Stomach smooth muscle (tissue), 2 donors: ENCODE measurements around the gene FOXK1.

ENCODE experiments used
- H3K27ac ChIP-seq: one replicate; pipeline ENCODE4 v1.7.0; 2013; ENCODE audit warnings: mild to moderate bottlenecking, low read length, inconsistent platforms
- H3K27me3 ChIP-seq, 2 donors: one replicate each; pipeline ENCODE4 v1.7.0; 2013; ENCODE audit warnings: low read length in 2 of 2; ENCODE audit not compliant: insufficient read depth in 2 of 2, control insufficient read depth in 1 of 2
- H3K36me3 ChIP-seq, 2 donors: one replicate each; pipeline ENCODE4 v1.7.0; 2013; ENCODE audit warnings: low read length in 2 of 2; ENCODE audit not compliant: control insufficient read depth in 2 of 2, insufficient read depth in 2 of 2
- H3K4me1 ChIP-seq: one replicate; pipeline ENCODE4 v1.7.0; 2013; ENCODE audit warnings: low read length; ENCODE audit not compliant: control insufficient read depth, insufficient read depth
- H3K4me3 ChIP-seq, 2 donors: one replicate each; pipeline ENCODE4 v1.7.0; 2013; ENCODE audit warnings: low read length in 2 of 2
- H3K9ac ChIP-seq, 2 donors: one replicate each; pipeline ENCODE4 v1.7.0; 2013; ENCODE audit warnings: low read length in 2 of 2, mild to moderate bottlenecking in 1 of 2
- H3K9me3 ChIP-seq, 2 donors: one replicate each; pipeline ENCODE4 v1.7.0; 2013; ENCODE audit warnings: low read length in 2 of 2; ENCODE audit not compliant: control insufficient read depth in 2 of 2
- donor health status: healthy.
- donor health status: Pancreatic carcinoma.

The FOXK1 gene

DNA sequence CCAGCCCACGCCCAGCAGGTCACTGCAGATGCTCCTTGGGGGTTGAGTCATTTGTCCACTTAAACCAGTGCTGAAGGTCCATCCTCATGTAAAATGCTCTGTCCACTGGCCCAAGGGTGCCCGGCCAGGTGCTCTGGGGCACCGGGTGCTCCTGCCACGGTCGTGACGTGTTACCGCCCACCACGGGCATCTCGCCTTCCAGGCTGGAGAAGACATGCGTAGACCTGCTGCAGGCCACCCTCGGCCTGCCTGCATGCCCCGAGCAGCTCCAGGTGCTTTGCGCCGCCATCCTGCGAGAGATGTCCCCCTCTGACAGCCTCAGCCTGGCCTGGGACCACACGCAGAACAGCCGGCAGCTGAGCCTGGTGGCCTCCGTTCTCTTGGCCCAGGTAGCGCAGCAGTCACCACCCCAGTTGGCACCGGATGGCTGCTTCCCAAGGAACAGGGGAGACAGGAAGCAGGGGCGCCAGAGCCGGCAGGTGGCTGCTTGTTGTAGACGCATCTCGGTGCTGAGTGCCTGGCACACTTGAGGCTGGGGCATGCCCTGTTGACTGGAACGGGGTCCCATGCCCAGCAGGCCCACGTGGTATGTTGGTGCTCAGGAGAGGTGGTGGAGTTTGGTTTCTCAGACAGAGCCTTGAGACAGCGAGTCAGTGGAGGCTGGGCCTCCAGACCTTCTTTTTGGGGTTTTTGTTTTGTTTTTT is 99.4 kb downstream of the FOXK1 start:
- no peak overlapping the region for H3K27ac ChIP-seq
- peaks cover 10% of the 10 kb centered on the region for H3K4me1 ChIP-seq
- no peaks in the 10 kb centered on the region for H3K9me3 ChIP-seq
- H3K36me3 ChIP-seq = peaks cover 18 to 30% of the 10 kb centered on the region in 2 donors
- no peaks in the 10 kb centered on the region for H3K27me3 ChIP-seq
- no peak overlapping the region for H3K4me3 ChIP-seq
- no peak overlapping the region for H3K9ac ChIP-seq

DNA sequence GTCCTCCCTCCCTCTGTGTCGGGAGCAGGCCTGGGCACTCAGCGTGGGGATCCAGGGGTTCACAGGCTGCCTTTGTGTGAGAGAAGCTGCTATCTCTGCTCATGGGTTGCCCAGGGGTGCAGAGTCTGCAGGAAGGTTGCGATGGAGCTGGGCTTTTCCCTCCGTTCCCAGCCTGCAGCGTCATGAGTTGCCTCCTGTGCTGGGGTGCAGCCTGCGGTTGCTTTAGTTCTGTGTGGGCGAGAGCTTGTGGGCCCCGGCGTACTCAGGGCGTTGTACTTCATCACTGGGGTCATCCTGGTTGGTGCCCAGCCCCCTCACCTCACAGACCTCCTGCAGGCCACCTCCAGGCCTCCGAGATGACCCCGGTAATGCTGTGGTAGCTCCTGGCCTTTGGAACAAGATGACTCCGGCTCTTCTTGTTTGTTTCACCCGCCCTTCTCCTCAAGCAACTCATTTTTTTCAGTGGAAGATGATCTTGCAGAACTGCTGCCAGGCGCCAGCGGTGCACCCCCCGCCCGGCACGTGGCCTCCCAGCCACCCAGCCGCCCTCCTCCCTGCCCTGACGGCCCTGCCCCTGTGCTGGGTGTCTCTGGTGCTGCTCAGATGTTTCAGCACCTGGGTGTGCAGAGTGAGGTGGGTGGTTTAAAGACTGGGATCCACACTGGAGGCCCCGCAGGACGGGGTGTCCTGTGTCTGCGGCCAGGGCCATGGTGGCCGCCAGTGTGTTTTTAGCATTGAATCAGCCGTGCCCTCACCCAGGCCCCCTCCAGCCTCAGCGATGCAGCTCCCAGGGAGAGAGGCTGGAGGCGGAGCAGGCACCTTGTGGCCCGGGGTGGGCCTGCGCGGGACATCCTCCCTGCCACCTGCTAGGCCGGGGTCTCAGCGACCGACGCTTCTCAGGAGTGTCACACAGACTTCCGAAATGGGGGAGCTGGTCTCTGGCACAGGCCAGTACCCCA is 100.5 kb downstream of the FOXK1 start:
- Histone ChIP-seq H3K27ac (no peak overlapping the region), H3K4me3 (no peak overlapping the region), H3K27me3 (no peaks in the 10 kb centered on the region), H3K36me3 (peaks cover 26 to 35% of the 10 kb centered on the region in 2 donors), H3K4me1 (peaks cover 7% of the 10 kb centered on the region), H3K9ac (no peak overlapping the region), H3K9me3 (no peaks in the 10 kb centered on the region)

DNA sequence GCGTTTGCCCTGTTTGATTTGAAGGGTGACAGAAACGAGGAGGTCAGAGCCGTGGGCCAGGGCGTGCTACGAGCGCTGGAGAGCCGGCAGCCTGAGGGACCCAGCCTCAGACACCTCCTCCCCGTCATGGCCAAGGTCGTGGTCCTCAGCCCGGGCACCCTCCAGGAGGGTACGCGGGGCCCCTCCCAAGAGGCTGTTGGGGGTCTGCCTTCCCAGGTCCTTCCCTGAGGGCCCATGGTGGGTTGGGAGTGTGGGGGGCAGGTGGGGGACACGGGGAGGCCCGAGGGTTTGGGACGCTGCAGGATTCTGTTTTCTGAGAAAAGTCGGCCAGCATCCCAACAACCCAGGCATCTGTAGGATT is 101.2 kb downstream of the FOXK1 start:
- no peaks in the 10 kb centered on the region for H3K27me3 ChIP-seq
- H3K9me3 ChIP-seq = no peaks in the 10 kb centered on the region
- peaks cover 33 to 39% of the 10 kb centered on the region in 2 donors for H3K36me3 ChIP-seq
- H3K9ac ChIP-seq = no peak overlapping the region
- no peak overlapping the region for H3K27ac ChIP-seq
- H3K4me1 ChIP-seq = peaks cover 1% of the 10 kb centered on the region
- no peak overlapping the region for H3K4me3 ChIP-seq

DNA sequence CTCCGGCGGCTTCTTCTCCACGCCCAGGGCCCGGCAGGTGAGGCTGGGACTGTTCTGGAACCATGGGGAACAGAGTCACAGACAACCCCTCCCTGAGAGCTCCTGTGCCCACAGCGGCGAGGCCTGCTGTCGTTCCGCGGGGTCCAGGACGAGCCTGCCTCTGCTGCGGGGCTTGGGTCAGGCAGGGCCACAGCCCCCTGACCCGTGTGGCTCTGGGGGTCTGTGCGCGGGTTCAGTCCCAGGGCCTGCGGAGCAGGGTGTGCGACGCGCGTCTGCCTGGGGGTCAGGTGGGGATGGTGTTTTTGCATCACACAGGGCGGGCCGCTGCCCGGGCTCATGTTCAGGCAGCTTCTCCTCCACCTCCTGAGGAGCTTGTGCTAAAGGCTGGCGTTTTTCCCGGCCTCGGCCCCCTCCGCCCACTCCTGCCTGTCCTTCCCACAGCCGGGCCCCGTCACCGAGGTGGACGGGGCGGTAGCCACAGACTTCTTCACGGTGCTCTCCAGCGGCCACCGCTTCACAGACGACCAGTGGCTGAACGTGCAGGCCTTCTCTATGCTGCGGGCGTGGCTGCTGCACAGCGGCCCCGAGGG is 101.8 kb downstream of the FOXK1 start:
- H3K36me3 ChIP-seq = peaks cover 38 to 41% of the 10 kb centered on the region in 2 donors
- H3K9me3 ChIP-seq = no peaks in the 10 kb centered on the region
- no peak overlapping the region for H3K4me3 ChIP-seq
- H3K27me3 ChIP-seq = no peaks in the 10 kb centered on the region
- no peak overlapping the region for H3K9ac ChIP-seq
- H3K27ac ChIP-seq = no peak overlapping the region
- no peaks in the 10 kb centered on the region for H3K4me1 ChIP-seq

DNA sequence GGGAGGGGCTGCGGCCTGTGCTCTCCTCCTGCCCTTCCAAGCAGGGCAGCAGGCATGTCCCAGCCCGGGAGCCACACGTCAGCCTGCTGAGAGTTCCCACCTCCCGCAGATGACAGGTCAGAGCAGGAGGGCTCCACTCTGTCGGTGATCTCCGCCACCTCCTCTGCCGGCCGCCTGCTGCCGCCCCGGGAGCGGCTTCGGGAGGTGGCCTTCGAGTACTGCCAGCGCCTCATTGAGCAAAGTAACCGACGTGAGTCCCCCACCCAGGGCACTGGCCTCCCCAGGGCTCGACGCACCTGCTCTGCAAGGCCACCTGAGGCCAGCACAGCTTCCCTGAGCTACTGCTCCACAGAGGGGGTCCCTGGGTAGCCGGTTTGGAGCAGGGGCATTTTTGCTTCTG is 102.7 kb downstream of the FOXK1 start:
- Histone ChIP-seq H3K36me3 (peaks cover 38 to 41% of the 10 kb centered on the region in 2 donors), H3K4me3 (no peak overlapping the region), H3K4me1 (no peaks in the 10 kb centered on the region), H3K27me3 (no peaks in the 10 kb centered on the region), H3K9ac (no peak overlapping the region), H3K9me3 (no peaks in the 10 kb centered on the region), H3K27ac (no peak overlapping the region)

DNA sequence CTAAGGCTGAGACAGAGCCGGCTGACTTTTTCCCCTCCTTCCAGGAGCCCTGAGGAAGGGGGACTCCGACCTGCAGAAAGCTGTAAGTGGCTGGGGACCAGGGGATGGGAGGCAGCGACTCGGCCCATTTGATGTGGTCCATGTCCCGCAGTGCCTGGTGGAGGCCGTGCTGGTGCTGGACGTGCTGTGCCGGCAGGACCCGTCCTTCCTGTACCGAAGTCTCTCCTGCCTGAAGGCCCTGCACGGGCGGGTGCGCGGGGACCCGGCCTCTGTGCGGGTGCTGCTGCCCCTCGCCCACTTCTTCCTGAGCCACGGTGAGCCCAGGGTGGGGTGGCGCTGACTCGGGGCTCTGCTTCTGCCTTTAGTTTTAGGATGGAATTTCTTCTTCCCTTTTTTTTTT is 103.3 kb downstream of the FOXK1 start:
- Histone ChIP-seq H3K27me3 (no peaks in the 10 kb centered on the region), H3K9ac (no peak overlapping the region), H3K9me3 (no peaks in the 10 kb centered on the region), H3K4me3 (no peak overlapping the region), H3K4me1 (no peaks in the 10 kb centered on the region), H3K36me3 (peaks cover 38 to 44% of the 10 kb centered on the region in 2 donors), H3K27ac (no peak overlapping the region)

DNA sequence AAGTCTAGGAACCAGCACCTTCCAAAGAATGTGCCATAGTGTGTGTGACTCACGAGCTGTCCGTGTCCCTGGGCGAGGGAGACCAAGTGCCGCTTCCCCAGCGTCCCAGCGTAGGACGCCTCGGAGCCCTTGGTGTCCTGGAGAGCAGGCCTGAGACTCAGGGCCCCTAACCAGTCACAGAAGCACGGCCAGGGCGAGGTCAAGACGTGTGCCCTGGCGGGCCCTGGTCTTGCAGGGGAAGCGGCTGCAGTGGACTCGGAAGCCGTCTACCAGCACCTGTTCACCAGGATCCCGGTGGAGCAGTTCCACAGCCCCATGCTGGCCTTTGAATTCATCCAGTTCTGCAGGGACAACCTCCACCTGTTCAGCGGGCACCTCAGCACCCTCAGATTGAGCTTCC is 103.9 kb downstream of the FOXK1 start:
- H3K4me3 ChIP-seq = no peak overlapping the region
- no peaks in the 10 kb centered on the region for H3K27me3 ChIP-seq
- no peak overlapping the region for H3K27ac ChIP-seq
- H3K9ac ChIP-seq = no peak overlapping the region
- no peaks in the 10 kb centered on the region for H3K9me3 ChIP-seq
- no peaks in the 10 kb centered on the region for H3K4me1 ChIP-seq
- peaks cover 35 to 48% of the 10 kb centered on the region in 2 donors for H3K36me3 ChIP-seq

DNA sequence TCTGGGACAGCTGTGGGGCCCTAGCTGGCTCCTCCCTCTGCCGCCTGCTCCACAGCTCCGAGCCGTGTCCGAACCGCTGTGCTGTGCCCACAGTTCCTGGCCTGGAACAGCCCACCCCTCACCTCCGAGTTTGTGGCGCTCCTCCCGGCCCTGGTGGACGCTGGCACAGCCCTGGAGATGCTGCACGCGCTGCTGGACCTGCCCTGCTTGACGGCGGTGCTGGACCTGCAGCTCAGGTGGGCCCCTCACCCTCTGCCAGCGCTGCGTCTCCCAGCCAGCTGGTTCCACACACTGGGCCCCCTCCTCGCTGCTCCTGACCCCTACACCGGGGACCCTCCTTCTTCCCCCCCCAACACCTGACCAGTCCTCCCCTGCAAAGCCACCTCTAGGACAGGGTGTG is 105.4 kb downstream of the FOXK1 start:
- Histone ChIP-seq H3K27me3 (no peaks in the 10 kb centered on the region), H3K9ac (no peak overlapping the region), H3K4me3 (no peak overlapping the region), H3K9me3 (no peaks in the 10 kb centered on the region), H3K27ac (no peak overlapping the region), H3K36me3 (peaks cover 21 to 36% of the 10 kb centered on the region in 2 donors), H3K4me1 (peaks cover 4% of the 10 kb centered on the region)

DNA sequence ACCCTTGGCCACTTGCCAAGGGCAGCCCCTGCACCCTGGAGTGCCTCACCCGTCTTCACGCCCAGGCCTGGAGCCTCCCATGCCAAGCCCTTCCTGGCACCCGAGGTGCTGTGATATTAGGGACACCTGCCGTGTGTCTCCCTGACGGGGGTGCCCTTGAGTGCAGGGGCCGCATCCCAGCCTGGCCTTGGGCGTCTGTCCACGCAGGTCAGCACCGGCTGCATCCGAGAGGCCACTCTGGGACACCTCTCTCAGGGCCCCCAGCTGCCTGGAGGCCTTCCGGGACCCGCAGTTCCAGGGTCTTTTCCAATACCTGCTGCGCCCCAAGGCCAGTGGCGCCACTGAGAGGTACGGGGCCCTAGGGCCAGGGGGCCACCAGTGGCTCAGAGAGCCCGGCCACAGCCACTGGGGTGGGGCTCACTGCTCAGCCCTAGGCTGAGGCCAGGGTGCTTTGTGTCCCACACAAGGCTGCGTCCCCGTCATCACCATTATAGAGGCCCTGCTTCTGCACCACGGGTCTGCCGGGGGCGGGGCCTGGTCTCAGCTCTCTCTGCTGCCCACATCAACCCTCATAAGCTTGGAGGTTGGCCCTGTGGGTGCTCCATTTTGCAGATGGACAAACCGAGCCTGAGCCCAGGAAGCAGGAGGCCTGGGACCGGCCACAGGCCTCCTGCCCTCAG is 106.0 kb downstream of the FOXK1 start:
- Histone ChIP-seq H3K36me3 (peaks cover 19 to 36% of the 10 kb centered on the region in 2 donors), H3K9me3 (no peaks in the 10 kb centered on the region), H3K27me3 (no peaks in the 10 kb centered on the region), H3K4me1 (peaks cover 9% of the 10 kb centered on the region), H3K27ac (no peak overlapping the region), H3K9ac (no peak overlapping the region), H3K4me3 (no peak overlapping the region)

DNA sequence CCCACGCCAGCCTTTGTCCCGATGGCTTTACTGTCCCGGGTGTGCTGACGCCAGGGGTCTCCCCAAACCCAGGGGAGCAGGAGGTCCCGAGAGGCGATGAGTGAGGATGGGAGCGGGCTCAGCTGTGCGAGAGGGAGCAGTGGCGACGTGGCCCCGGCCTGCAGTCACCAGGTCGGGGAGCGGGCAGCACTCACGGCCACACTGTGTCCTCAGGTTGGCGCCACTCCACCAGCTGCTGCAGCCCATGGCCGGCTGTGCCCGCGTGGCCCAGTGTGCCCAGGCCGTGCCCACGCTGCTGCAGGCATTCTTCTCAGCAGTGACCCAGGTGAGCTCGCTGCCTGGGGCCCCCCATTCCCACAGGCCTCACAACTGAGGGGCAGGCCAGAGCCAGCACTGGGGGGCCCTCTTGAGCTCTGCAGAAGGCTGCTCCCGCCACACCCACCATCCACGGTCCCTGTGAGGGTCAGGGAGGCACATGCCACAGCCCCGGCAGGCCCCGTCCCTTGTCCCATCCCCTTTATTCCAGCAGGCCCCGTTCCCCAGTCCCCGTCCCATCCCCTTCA is 106.6 kb downstream of the FOXK1 start:
- Histone ChIP-seq H3K36me3 (peaks cover 19 to 34% of the 10 kb centered on the region in 2 donors), H3K9me3 (no peaks in the 10 kb centered on the region), H3K9ac (no peak overlapping the region), H3K27ac (no peak overlapping the region), H3K4me1 (peaks cover 9% of the 10 kb centered on the region), H3K4me3 (no peak overlapping the region), H3K27me3 (no peaks in the 10 kb centered on the region)
